MM.1S (cell line): ENCODE measurements around the gene TP63.

Experiments used
- DNase-seq: peaks from one replicate; pipeline ENCODE4 v3.0.0-alpha.2; 2015
- H2AFZ ChIP-seq: fragments of 300-600 bp; sonication (generic); 2 replicates; pipeline ENCODE4 v1.6.0; 2016; ENCODE audit warnings: antibody characterized with exemption, low read length
- H3F3A ChIP-seq: fragments of 300-600 bp; sonication (generic); 2 replicates; pipeline ENCODE4 v1.6.1; 2016; ENCODE audit warnings: mild to moderate bottlenecking, antibody characterized with exemption, low read length, moderate library complexity, mixed read lengths; ENCODE audit not compliant: insufficient read depth
- H3K27ac ChIP-seq: fragments of 300-600 bp; sonication (generic); 2 replicates; pipeline ENCODE4 v1.5.1; 2016; ENCODE audit warnings: mild to moderate bottlenecking, low read length
- H3K27me3 ChIP-seq: fragments of 300-600 bp; sonication (generic); replicated peaks from 2 replicates; pipeline ENCODE4 v1.6.0; 2016; ENCODE audit warnings: low read length; ENCODE audit not compliant: insufficient read depth
- H3K36me3 ChIP-seq: fragments of 300-600 bp; sonication (generic); replicated peaks from 2 replicates; pipeline ENCODE4 v1.6.1; 2016; ENCODE audit warnings: mild to moderate bottlenecking, low read length, mixed read lengths; ENCODE audit not compliant: insufficient read depth
- H3K4me1 ChIP-seq: fragments of 300-600 bp; sonication (generic); 2 replicates; pipeline ENCODE4 v1.6.1; 2016; ENCODE audit warnings: low read length, mixed read lengths
- H3K4me2 ChIP-seq: fragments of 300-600 bp; sonication (generic); 2 replicates; pipeline ENCODE4 v1.6.0; 2016; ENCODE audit warnings: low read depth, low read length
- H3K4me3 ChIP-seq: fragments of 300-600 bp; sonication (generic); 2 replicates; pipeline ENCODE4 v1.5.1; 2016; ENCODE audit warnings: low read length, mixed read lengths
- H3K79me2 ChIP-seq: fragments of 300-600 bp; sonication (generic); 2 replicates; pipeline ENCODE4 v1.6.1; 2016; ENCODE audit warnings: mixed run types, low read length, mixed read lengths
- H3K9ac ChIP-seq: fragments of 300-600 bp; sonication (generic); 2 replicates; pipeline ENCODE4 v1.6.1; 2016; ENCODE audit warnings: low read length, mixed read lengths
- H3K9me2 ChIP-seq: fragments of 300-600 bp; sonication (generic); replicated peaks from 2 replicates; pipeline ENCODE4 v1.6.1; 2016; ENCODE audit warnings: mild to moderate bottlenecking, low read length, mixed read lengths; ENCODE audit not compliant: insufficient read depth
- H3K9me3 ChIP-seq: fragments of 300-600 bp; sonication (generic); replicated peaks from 2 replicates; pipeline ENCODE4 v1.6.1; 2016; ENCODE audit warnings: mild to moderate bottlenecking, low read length, mixed read lengths; ENCODE audit not compliant: insufficient read depth
- H4K20me1 ChIP-seq: fragments of 300-600 bp; sonication (generic); 2 replicates; pipeline ENCODE4 v1.6.1; 2016; ENCODE audit warnings: mild to moderate bottlenecking, low read length, moderate library complexity, mixed read lengths; ENCODE audit not compliant: insufficient read depth
- CTCF ChIP-seq: fragments of 300-600 bp; sonication (generic); IDR thresholded peaks from 2 replicates; pipeline ENCODE4 v1.5.1; 2016; ENCODE audit warnings: antibody characterized with exemption, low read length, mixed read lengths
- EZH2 ChIP-seq: fragments of 300-600 bp; sonication (generic); optimal IDR thresholded peaks from 2 replicates; pipeline ENCODE3; 2017; ENCODE audit warnings: low read depth, mild to moderate bottlenecking, antibody characterized with exemption, low read length, mixed read lengths
- EZH2phosphoT487 ChIP-seq: fragments of 300-600 bp; sonication (generic); IDR thresholded peaks from 2 replicates; pipeline ENCODE4 v1.6.1; 2018; ENCODE audit warnings: antibody characterized with exemption, low read length

TP63 gene

GRCh38 chr3:189808246-189809007 is 177.2 kb downstream of the TP63 start:
- TF ChIP-seq CTCF (no peak), EZH2phosphoT487 (no peak), EZH2 (no peak)
- no peaks in the 10 kb centered on the region for H3K27me3 ChIP-seq
- no peak overlapping the region for H2AFZ ChIP-seq

DNA sequence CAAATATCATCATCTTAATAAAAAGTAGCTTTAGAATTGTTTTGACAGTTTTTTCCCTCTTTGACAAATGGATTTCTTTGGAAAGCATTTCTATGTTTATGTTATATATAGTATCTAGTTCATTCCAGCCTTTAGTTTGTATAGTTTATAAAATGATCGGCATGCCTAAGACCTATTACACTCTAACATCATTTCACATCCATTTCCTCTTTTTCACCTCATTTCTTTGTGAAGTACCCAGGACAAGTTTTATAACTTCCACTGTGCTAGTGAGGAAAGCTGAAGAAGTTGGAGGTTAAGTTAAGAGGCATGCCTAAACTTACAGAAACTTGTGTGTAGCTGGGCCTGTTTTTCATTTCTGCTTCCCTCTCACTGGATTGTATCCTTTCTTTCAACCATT is 178.4 kb downstream of the TP63 start:
- Histone ChIP-seq H3K4me1 (no peaks in the 10 kb centered on the region), H3K36me3 (no peaks in the 10 kb centered on the region), H3K27ac (no peak overlapping the region), H3K79me2 (no peaks in the 10 kb centered on the region), H4K20me1 (no peaks in the 10 kb centered on the region), H3K4me2 (no peak overlapping the region), H3K9me2 (no peaks in the 10 kb centered on the region), H3K9ac (no peak overlapping the region), H3F3A (no peaks in the 10 kb centered on the region), H3K27me3 (no peaks in the 10 kb centered on the region), H2AFZ (no peak overlapping the region), H3K9me3 (no peaks in the 10 kb centered on the region), H3K4me3 (no peak overlapping the region)
- no peak for TF ChIP-seq CTCF
- TF ChIP-seq EZH2 = no peak
- TF ChIP-seq EZH2phosphoT487 = no peak
- DNase-seq = no peak

More at GRCh38 chr3:189808246-189809007, 177.2 kb downstream of the TP63 start:
- Histone ChIP-seq H3K9me2 (no peaks in the 10 kb centered on the region), H3F3A (no peaks in the 10 kb centered on the region), H3K4me1 (no peaks in the 10 kb centered on the region), H3K36me3 (no peaks in the 10 kb centered on the region), H3K4me2 (no peak overlapping the region), H3K27ac (no peak overlapping the region), H3K79me2 (no peaks in the 10 kb centered on the region), H3K9ac (no peak overlapping the region), H4K20me1 (no peaks in the 10 kb centered on the region), H3K9me3 (no peaks in the 10 kb centered on the region), H3K4me3 (no peak overlapping the region)
- DNase-seq = no peak

DNA sequence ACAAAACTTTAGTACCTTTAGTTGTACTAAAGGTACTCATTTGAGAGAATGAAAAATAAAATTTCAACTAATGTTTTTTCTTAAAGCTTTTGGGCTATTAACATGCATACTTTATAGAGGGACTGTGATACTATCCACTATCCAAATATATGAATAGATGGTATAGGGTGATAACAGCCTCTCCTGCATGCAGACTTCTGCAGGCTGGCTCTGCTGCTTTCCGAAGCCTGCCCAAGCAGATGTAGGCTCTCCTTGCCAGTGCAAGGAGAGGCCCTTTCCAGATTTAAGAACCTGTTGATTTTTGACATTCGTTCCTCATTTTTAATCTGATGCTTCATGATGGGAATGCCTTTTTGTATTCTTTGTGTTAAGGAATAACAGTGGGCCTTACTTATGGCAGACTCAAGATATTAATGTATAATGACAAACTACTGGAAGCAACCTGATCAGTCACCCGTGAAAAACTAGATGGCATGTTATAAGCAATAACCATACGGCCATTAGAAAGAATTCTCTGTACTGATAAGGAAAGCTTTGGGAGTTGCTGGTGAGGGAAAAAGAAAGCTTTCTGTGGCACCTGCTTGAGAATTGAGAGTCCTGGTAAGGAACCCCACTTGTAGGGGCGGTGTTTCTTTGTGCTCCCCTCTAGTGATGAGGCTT is 181.7 kb downstream of the TP63 start:
- no peaks in the 10 kb centered on the region for H4K20me1 ChIP-seq
- H3K4me3 ChIP-seq = no peak overlapping the region
- no peaks in the 10 kb centered on the region for H3K9me2 ChIP-seq
- no peaks in the 10 kb centered on the region for H3K4me1 ChIP-seq
- no peak for DNase-seq
- no peaks in the 10 kb centered on the region for H3K36me3 ChIP-seq
- no peaks in the 10 kb centered on the region for H3K9me3 ChIP-seq
- no peaks in the 10 kb centered on the region for H3K79me2 ChIP-seq
- no peak overlapping the region for H2AFZ ChIP-seq
- no peaks in the 10 kb centered on the region for H3K27me3 ChIP-seq
- H3K9ac ChIP-seq = no peak overlapping the region
- no peak overlapping the region for H3K4me2 ChIP-seq
- no peak for TF ChIP-seq EZH2
- no peak for TF ChIP-seq CTCF
- no peak for TF ChIP-seq EZH2phosphoT487
- no peaks in the 10 kb centered on the region for H3F3A ChIP-seq
- H3K27ac ChIP-seq = no peak overlapping the region
